PC-9 (cell line): ENCODE results near the gene ZNF71. TPM values are rescaled to one million over a fixed set of nuclear protein-coding genes. Genes with fewer than 3 reads are reported as not detected.

Source experiments
- BruUV-seq: library from RNA; stranded (reverse); fragments of 400-500 nt; replicated peaks from 2 replicates; lab custom pipeline; 2021; lab: Mats Ljungman, UMichigan
- CTCF ChIA-PET: fragments of 300-600 bp; sonication (Branson Sonifier 250); formaldehyde crosslinking; loops from one replicate; lab custom pipeline; 2022; ENCODE audit warnings: antibody characterized with exemption; lab: Charles Lee
- POLR2A ChIA-PET: fragments of 300-600 bp; sonication (Branson Sonifier 250); formaldehyde crosslinking; loops from one replicate; lab custom pipeline; 2022; ENCODE audit warnings: antibody characterized with exemption; ENCODE audit not compliant: unreplicated experiment; lab: Charles Lee
- DNase-seq, 2 experiments: peaks; one replicate each; pipeline versions ENCODE4 v3.0.0 to v3.0.0-alpha.2; 2015 to 2022; ENCODE audit warnings: mixed read lengths in 1 of 2
- H2AFZ ChIP-seq: fragments of 200-600 bp; sonication (generic); 2 replicates; pipeline ENCODE4 v1.8.1; 2017; ENCODE audit warnings: antibody characterized with exemption
- H3F3A ChIP-seq: fragments of 200-600 bp; sonication (generic); 2 replicates; pipeline ENCODE4 v1.8.1; 2017; ENCODE audit warnings: antibody characterized with exemption, mild to moderate bottlenecking, low read depth; ENCODE audit not compliant: insufficient read depth
- H3K27ac ChIP-seq: fragments of 200-600 bp; sonication (generic); 2 replicates; pipeline ENCODE4 v1.6.1; 2016; ENCODE audit warnings: mixed run types
- H3K27me3 ChIP-seq: fragments of 200-600 bp; sonication (generic); 2 replicates; pipeline ENCODE4 v1.6.1; 2016; ENCODE audit warnings: low read depth, mixed run types; ENCODE audit not compliant: insufficient read depth
- H3K36me3 ChIP-seq: fragments of 200-600 bp; sonication (generic); 2 replicates; pipeline ENCODE4 v1.6.1; 2016; ENCODE audit warnings: low read depth, mixed run types
- H3K4me1 ChIP-seq: fragments of 200-600 bp; sonication (generic); replicated peaks from 2 replicates; pipeline ENCODE4 v1.6.1; 2016; ENCODE audit warnings: mixed run types; ENCODE audit not compliant: insufficient read depth
- H3K4me2 ChIP-seq: fragments of 200-600 bp; sonication (generic); 2 replicates; pipeline ENCODE4 v1.6.1; 2017; ENCODE audit warnings: mixed run types
- H3K4me3 ChIP-seq: fragments of 200-600 bp; sonication (generic); 2 replicates; pipeline ENCODE4 v1.6.1; 2016; ENCODE audit warnings: mixed run types
- H3K79me2 ChIP-seq: fragments of 200-600 bp; sonication (generic); 2 replicates; pipeline ENCODE4 v1.6.1; 2017; ENCODE audit warnings: low read depth, mixed run types
- H3K9me2 ChIP-seq: fragments of 200-600 bp; sonication (generic); 2 replicates; pipeline ENCODE4 v1.8.1; 2017; ENCODE audit warnings: mild to moderate bottlenecking; ENCODE audit not compliant: insufficient read depth
- H3K9me3 ChIP-seq: fragments of 200-600 bp; sonication (generic); 2 replicates; pipeline ENCODE4 v1.8.1; 2016; ENCODE audit warnings: low read depth; ENCODE audit not compliant: insufficient read depth
- H4K20me1 ChIP-seq: fragments of 200-600 bp; sonication (generic); 2 replicates; pipeline ENCODE4 v1.8.1; 2017; ENCODE audit not compliant: insufficient read depth
- CTCF ChIP-seq: fragments of 200-600 bp; sonication (generic); conservative IDR thresholded peaks from 2 replicates; pipeline ENCODE4 v1.6.1; 2017; ENCODE audit warnings: mixed run types, antibody characterized with exemption, mild to moderate bottlenecking, moderate library complexity
- EZH2 ChIP-seq: fragments of 200-600 bp; sonication (generic); IDR thresholded peaks from 2 replicates; pipeline ENCODE4 v1.8.0; 2017; ENCODE audit warnings: antibody characterized with exemption, low read depth
- intact Hi-C: fragments of 100-400 bp; cut with micrococcal nuclease; formaldehyde crosslinking; loops from one replicate; pipeline ENCODE4 v1.10.0; 2022; ENCODE audit not compliant: unreplicated experiment
- total RNA-seq: library from RNA; stranded (reverse); gene quantifications from 2 replicates; pipeline ENCODE4 v1.2.3, GENCODE V29; 2021

The ZNF71 gene
- total RNA-seq, 1 experiment from 2014 or later, result 7.2 TPM

GRCh38 chr19:56642711-56643459 is 47.8 kb downstream of the ZNF71 start, which contains the start of gene SMIM17:
Gene SMIM17, plus strand, starts transcription at chr19:56643159. Its CDS starts 2,509 bp downstream, at chr19:56645668.
- no peaks in the 10 kb centered on the region for H3K9me2 ChIP-seq
- no peak within 1 kb of the TSS for H3K4me2 ChIP-seq
- ChIA-PET POLR2A (no interaction called here), CTCF (no interaction called here)
- DNase-seq, result no peak
- H4K20me1 ChIP-seq, result no peaks in the 10 kb centered on the region
- no peak within 1 kb of the TSS for H3K4me3 ChIP-seq
- H2AFZ ChIP-seq, result no peak within 1 kb of the TSS
- H3K9me3 ChIP-seq, result no peaks in the 10 kb centered on the region
- no TSS peak for BruUV-seq
- intact Hi-C loops, result no loop called here
- no peak within 1 kb of the TSS for H3K27ac ChIP-seq
- no peaks in the 10 kb centered on the region for H3F3A ChIP-seq
- no peaks in the 10 kb centered on the region for H3K36me3 ChIP-seq
- TF ChIP-seq CTCF, result no peak
- no peak for TF ChIP-seq EZH2
- H3K79me2 ChIP-seq, result no peaks in the 10 kb centered on the region
- peaks cover 20% of the 10 kb centered on the region for H3K27me3 ChIP-seq
- no peaks in the 10 kb centered on the region for H3K4me1 ChIP-seq

- no peaks in the 10 kb centered on the region for H3K79me2 ChIP-seq
- no peak overlapping the region for H2AFZ ChIP-seq
- BruUV-seq, result no TSS peak
- H3K27ac ChIP-seq, result no peak overlapping the region
- no peak overlapping the region for H3K4me3 ChIP-seq
- no peaks in the 10 kb centered on the region for H4K20me1 ChIP-seq
- no peaks in the 10 kb centered on the region for H3K9me2 ChIP-seq
- no peaks in the 10 kb centered on the region for H3K9me3 ChIP-seq
- TF ChIP-seq EZH2 (no peak), CTCF (no peak)
- H3K4me2 ChIP-seq, result no peak overlapping the region
- DNase-seq, result no peak
- no peaks in the 10 kb centered on the region for H3K36me3 ChIP-seq
- POLR2A ChIA-PET, result no interaction called here
- CTCF ChIA-PET, result no interaction called here
- intact Hi-C loops, result no loop called here
- no peaks in the 10 kb centered on the region for H3F3A ChIP-seq
- no peaks in the 10 kb centered on the region for H3K4me1 ChIP-seq
- peaks cover 20% of the 10 kb centered on the region for H3K27me3 ChIP-seq
These were observed 48.4 kb downstream of the ZNF71 start for GRCh38 chr19:56643460-56643955.

GRCh38 chr19:56654151-56654550 is 59.0 kb downstream of the ZNF71 start:
- H3K79me2 ChIP-seq, result no peaks in the 10 kb centered on the region
- H3K36me3 ChIP-seq, result no peaks in the 10 kb centered on the region
- H2AFZ ChIP-seq, result no peak overlapping the region
- ChIA-PET CTCF (no interaction called here), POLR2A (no interaction called here)
- no peak overlapping the region for H3K27ac ChIP-seq
- no peaks in the 10 kb centered on the region for H3K9me2 ChIP-seq
- DNase-seq, result no peak
- intact Hi-C loops, result no loop called here
- no peaks in the 10 kb centered on the region for H4K20me1 ChIP-seq
- TF ChIP-seq EZH2, result no peak
- TF ChIP-seq CTCF, result no peak
- no TSS peak for BruUV-seq
- H3F3A ChIP-seq, result no peaks in the 10 kb centered on the region
- no peak overlapping the region for H3K4me2 ChIP-seq
- H3K4me1 ChIP-seq, result no peaks in the 10 kb centered on the region
- 0 out of 2 replicates have a peak, but pooled peaks cover 5% of the 10 kb centered on the region for H3K27me3 ChIP-seq
- H3K4me3 ChIP-seq, result no peak overlapping the region
- no peaks in the 10 kb centered on the region; the same call in 1 of the 2 replicates for H3K9me3 ChIP-seq
